Adrenal gland (tissue), 12 donors: ENCODE measurements around the gene NPTX2. TPM values are rescaled to one million over a fixed set of nuclear protein-coding genes. Genes with fewer than 3 reads are reported as not detected.

ENCODE experiments used
- DNase-seq, 7 donors: peaks; one replicate each; pipeline ENCODE4 v3.0.0-alpha.2; 2019 to 2020
- H3K27ac ChIP-seq, 5 donors: fragments of 200-600 bp; sonication (generic) in 4 of 5; 1 replicate in 3 of 5; 2 replicates in 2 of 5; pipeline versions ENCODE4 v1.5.1 to v1.8.0; 2016 to 2020; ENCODE audit warnings: mild to moderate bottlenecking in 1 of 5
- H3K27me3 ChIP-seq: fragments of 200-600 bp; 2 replicates; pipeline ENCODE4 v1.8.0; 2021
- H3K36me3 ChIP-seq, 2 donors: fragments of 200-600 bp; replicated peaks in 1 of 2; 1 replicate in 1 of 2; 2 replicates in 1 of 2; pipeline versions ENCODE4 v1.5.1 to v1.8.0; 2018 to 2022
- H3K4me1 ChIP-seq, 2 donors: fragments of 200-600 bp; replicated peaks in 1 of 2; 1 replicate in 1 of 2; 2 replicates in 1 of 2; pipeline versions ENCODE4 v1.5.1 to v1.8.0; 2018 to 2021
- H3K4me3 ChIP-seq, 4 donors: fragments of 200-600 bp; sonication (generic) in 3 of 4; one replicate each; pipeline ENCODE4 v1.5.1; 2016 to 2018
- H3K9me3 ChIP-seq, 3 donors: fragments of 200-600 bp; sonication (generic) in 1 of 3; replicated peaks in 1 of 3; 1 replicate in 2 of 3; 2 replicates in 1 of 3; pipeline versions ENCODE4 v1.5.1 to v1.8.0; 2016 to 2021
- POLR2A ChIP-seq, 2 donors: fragments of 450-650 bp; IDR thresholded peaks; one replicate each; pipeline ENCODE4 v1.6.1; 2017; ENCODE audit warnings: antibody characterized with exemption in 2 of 2, mild to moderate bottlenecking in 2 of 2, moderate library complexity in 1 of 2
- WGBS, 4 donors: extraction: QIAGEN DNeasy Blood & Tissue Kit in 2 of 4; methylation state at CpG; one replicate each; pipeline versions ENCODE4 v1.1.5 to v1.1.7; 2013 to 2017; 5-methylcytosine and 5-hydroxymethylcytosine counted together
- intact Hi-C, 2 donors: fragments of 100-400 bp; cut with DNase I; formaldehyde crosslinking; loops; one replicate each; pipeline versions ENCODE4 v1.14.1 to v1.15.0; 2022 to 2023
- polyA plus RNA-seq, 3 donors: library from polyadenylated mRNA; stranded (reverse); fragments of 200-250 nt in 2 of 3; fragments of 350-450 nt in 1 of 3; fragmentation: Illumina TruSeq in 1 of 3; extraction: RNeasy Lipid Tissue Mini Kit (QIAGEN cat#74804) in 1 of 3; gene quantifications; one replicate each; pipeline ENCODE4 v1.2.3, GENCODE V29; 2013 to 2014
- total RNA-seq, 9 donors: library from RNA; depleted of rRNA in 4 of 9; stranded (reverse); fragments of >200 nt in 4 of 9; fragments of 120-200 nt in 1 of 9; fragmentation: NEBNext Ultra II Directional in 1 of 9; extraction: Animal tissue kit (Norgen Biotek cat#: 25700) in 1 of 9; gene quantifications; one replicate each; pipeline versions ENCODE4 v1.1.0 to v1.2.4, GENCODE V29; 2013 to 2023
- TF ChIP-seq, protein P1 (sequence below), 6 experiments: fragments of 450-650 bp in 4 of 6; fragments of 200-600 bp in 2 of 6; sonication (generic) in 1 of 6; IDR thresholded peaks; 1 replicate in 5 of 6; 2 replicates in 1 of 6; pipeline versions ENCODE4 v1.5.1 to v1.8.0; 2016 to 2021; ENCODE audit warnings: antibody characterized with exemption in 6 of 6, mild to moderate bottlenecking in 2 of 6, moderate library complexity in 1 of 6
- donor health status: healthy with polysubstance abuse.
- donor health status: Bipolar disorder and iron deficiency.
- donor health status: DM: yes; HTN: yes; CAD: no.
- donor health status: DM: no; HTN: no; CAD: no.
- donor health status: DM: no; HTN: no; CAD: no.
- donor health status: DM: yes; HTN: yes; CAD: no.

The NPTX2 gene
- total and polyA plus RNA-seq, 12 donors: 11.6 to 81.1 (median 47.3) TPM

DNA sequence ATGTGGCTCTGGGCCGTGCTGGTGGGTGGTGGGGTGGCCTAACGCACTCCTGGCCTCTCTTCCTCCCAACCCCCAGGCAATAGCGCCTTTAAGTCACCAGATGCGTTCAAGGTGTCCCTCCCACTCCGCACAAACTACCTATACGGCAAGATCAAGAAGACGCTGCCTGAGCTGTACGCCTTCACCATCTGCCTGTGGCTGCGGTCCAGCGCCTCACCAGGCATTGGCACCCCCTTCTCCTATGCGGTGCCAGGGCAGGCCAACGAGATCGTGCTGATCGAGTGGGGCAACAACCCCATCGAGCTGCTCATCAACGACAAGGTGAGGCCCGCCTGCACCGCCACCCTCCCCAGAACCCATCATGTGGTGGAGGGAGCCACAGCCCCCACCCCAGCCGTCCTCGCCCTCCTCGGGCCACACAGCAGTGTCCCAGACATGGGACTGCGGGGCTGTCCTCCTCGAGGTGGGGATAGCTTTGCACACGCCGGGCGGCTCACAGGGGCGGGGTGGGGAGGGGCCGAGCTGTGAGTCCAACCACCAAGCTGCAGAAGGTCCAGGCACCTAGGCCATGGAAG, 7.8 kb downstream of the NPTX2 start:
- no peak for DNase-seq
- H3K27ac ChIP-seq: no peak overlapping the region
- TF ChIP-seq POLR2A (IDR thresholded peaks at IDR 0.05): no peak
- TF ChIP-seq, protein P1, sequence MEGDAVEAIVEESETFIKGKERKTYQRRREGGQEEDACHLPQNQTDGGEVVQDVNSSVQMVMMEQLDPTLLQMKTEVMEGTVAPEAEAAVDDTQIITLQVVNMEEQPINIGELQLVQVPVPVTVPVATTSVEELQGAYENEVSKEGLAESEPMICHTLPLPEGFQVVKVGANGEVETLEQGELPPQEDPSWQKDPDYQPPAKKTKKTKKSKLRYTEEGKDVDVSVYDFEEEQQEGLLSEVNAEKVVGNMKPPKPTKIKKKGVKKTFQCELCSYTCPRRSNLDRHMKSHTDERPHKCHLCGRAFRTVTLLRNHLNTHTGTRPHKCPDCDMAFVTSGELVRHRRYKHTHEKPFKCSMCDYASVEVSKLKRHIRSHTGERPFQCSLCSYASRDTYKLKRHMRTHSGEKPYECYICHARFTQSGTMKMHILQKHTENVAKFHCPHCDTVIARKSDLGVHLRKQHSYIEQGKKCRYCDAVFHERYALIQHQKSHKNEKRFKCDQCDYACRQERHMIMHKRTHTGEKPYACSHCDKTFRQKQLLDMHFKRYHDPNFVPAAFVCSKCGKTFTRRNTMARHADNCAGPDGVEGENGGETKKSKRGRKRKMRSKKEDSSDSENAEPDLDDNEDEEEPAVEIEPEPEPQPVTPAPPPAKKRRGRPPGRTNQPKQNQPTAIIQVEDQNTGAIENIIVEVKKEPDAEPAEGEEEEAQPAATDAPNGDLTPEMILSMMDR (IDR thresholded peaks at IDR 0.05): no peak
- H3K4me1 ChIP-seq: no peaks in the 10 kb centered on the region
- 94 to 97% (median 95%) methylated on average over 15 to 28 of the region's 28 CpGs for WGBS, 4 donors
- no peaks in the 10 kb centered on the region for H3K36me3 ChIP-seq
- no peak overlapping the region for H3K4me3 ChIP-seq
- intact Hi-C loops: no loop called here
- H3K27me3 ChIP-seq: no peaks in the 10 kb centered on the region
- no peaks in the 10 kb centered on the region for H3K9me3 ChIP-seq

DNA sequence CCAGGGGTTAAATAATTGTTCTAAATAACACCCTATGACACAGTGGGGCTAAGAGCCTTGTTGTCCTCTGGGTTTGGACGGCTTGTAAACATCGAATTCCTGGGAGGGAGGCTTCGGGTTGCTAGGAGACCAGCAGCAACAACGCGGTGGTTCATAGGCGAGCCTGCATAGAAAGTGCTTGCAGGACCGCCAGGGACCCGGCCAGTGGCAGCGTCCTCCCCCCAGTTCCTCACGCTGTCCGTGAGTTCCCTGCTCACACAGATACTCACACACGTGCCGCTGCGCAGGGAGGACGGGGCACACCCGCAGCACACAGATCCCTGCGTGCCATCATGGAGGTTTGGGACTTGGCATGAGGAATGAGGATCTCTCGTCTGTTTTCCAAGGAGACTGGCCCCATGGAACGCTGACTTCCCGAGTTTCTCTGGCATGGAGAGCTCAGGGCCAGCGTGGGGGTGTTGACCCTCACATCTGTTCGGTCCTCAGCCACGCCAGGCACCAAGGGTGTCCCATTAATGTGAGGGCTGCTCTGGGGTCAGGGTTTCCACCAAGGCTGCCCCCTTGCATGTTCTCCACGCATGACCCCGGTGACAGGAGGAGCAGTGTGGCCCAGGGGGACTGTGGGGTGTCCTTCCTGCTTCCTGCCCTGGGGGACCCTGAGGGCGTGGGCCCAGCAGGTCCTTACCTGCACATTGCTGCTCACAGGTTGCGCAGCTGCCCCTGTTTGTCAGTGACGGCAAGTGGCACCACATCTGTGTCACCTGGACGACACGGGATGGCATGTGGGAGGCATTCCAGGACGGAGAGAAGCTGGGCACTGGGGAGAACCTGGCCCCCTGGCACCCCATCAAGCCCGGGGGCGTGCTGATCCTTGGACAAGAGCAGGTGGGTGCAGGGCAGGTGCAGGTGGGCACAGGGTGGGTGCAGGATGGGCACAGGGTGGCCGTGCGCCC, 9.7 kb downstream of the NPTX2 start:
- H3K27ac ChIP-seq: no peak overlapping the region
- H3K4me3 ChIP-seq: no peak overlapping the region
- DNase-seq: no peak
- WGBS, 4 donors: 69 to 81% (median 76%) methylated on average over 6 to 35 of the region's 35 CpGs
- H3K27me3 ChIP-seq: no peaks in the 10 kb centered on the region
- TF ChIP-seq POLR2A (IDR thresholded peaks at IDR 0.05): no peak
- TF ChIP-seq, protein P1 (IDR thresholded peaks at IDR 0.05): no peak
- H3K9me3 ChIP-seq: no peaks in the 10 kb centered on the region
- no peaks in the 10 kb centered on the region for H3K36me3 ChIP-seq
- no peaks in the 10 kb centered on the region for H3K4me1 ChIP-seq
- intact Hi-C loops: no loop called here

DNA sequence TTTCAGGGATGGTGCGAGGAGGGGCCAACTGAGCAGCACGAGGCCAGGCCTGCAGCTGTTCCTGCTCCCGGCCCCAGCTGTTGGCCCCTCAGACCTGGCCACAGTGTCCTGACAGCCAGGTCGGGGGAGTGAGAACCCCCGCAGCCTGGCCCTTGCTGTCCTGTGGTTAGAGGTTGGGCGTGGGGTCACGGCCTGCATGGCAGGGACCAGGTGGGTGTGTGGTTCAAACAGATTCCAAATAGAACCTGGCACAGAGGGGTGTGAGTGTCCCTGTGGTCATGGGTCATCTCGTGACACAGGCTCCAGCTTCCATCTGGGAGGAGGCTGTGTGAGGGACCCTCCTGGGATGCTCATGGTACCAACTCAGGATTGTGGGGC, 10.3 kb downstream of the NPTX2 start:
- H3K9me3 ChIP-seq: no peaks in the 10 kb centered on the region
- WGBS, 4 donors: 90 to 96% (median 93%) methylated on average over 5 to 8 of the region's 8 CpGs
- no peak for DNase-seq
- intact Hi-C loops: no loop called here
- no peak overlapping the region for H3K4me3 ChIP-seq
- no peaks in the 10 kb centered on the region for H3K4me1 ChIP-seq
- no peaks in the 10 kb centered on the region for H3K27me3 ChIP-seq
- no peaks in the 10 kb centered on the region for H3K36me3 ChIP-seq
- H3K27ac ChIP-seq: no peak overlapping the region
- TF ChIP-seq, protein P1 (IDR thresholded peaks at IDR 0.05): no peak
- no peak for TF ChIP-seq POLR2A (IDR thresholded peaks at IDR 0.05)

DNA sequence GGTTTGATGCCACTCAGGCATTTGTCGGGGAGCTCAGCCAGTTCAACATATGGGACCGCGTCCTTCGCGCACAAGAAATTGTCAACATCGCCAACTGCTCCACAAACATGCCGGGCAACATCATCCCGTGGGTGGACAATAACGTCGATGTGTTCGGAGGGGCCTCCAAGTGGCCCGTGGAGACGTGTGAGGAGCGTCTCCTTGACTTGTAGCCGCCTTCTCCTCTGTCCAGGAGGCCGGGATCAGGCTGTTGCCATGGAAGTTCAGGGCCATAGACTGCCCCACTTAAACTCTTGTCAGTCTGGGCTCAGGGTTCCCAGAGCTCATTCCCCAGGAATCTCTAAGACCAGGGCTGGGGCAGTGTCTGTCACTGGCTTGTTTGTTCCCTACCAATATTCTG, 11.3 kb downstream of the NPTX2 start:
- Histone ChIP-seq H3K27me3 (no peaks in the 10 kb centered on the region), H3K36me3 (no peaks in the 10 kb centered on the region), H3K9me3 (no peaks in the 10 kb centered on the region), H3K27ac (peak overlapping the region in 1 of 5 donors; percentile 16), H3K4me1 (no peaks in the 10 kb centered on the region), H3K4me3 (no peak overlapping the region)
- no peak for DNase-seq
- intact Hi-C loops: no loop called here
- WGBS, 4 donors: 85 to 92% (median 88%) methylated on average over 15 to 16 of the region's 16 CpGs
- no peak for TF ChIP-seq POLR2A (IDR thresholded peaks at IDR 0.05)
- TF ChIP-seq, protein P1 (IDR thresholded peaks at IDR 0.05): no peak
